ENCODE data around the gene ANXA8.

The ANXA8 gene

DNA sequence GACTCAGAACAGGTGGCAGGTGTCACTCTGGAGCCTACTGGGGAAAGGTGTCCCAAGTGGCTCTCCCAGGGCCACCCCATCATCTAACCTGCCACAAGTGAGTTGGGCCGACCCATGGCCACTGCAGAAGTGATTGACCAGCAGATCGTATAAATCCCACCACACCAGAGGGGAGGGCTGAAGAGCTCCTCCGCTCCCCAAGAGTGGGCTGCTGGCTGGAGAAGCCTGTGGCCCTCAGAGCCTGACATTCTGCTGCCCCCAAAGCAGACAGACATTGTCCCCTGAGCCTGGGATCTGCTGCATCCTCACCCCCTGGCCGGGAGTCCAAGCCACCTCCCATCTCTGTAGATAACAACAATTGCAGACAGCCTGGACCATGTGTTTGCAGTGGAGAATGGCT lies 36.7 kb downstream of the ANXA8 start:
- no peak for DNase-seq

DNA sequence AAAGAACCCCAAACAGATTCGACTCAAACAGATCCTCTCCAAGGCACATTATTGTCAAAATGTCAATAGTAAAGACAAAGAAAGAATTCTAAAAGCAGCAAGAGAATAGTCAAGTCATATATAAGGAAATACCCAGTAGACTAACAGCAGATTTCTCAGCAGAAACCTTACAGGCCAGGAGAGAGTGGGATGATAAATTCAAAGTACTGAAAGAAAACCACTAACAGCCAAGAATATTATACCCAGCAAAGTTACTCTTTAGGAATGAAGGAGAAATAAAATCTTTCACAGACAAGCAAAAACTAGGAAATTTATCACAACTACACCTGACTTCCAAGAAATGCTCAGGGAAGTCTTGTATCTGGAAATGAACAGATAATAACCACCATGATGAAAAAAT lies 38.2 kb downstream of the ANXA8 start:
- DNase-seq: no peak

DNA sequence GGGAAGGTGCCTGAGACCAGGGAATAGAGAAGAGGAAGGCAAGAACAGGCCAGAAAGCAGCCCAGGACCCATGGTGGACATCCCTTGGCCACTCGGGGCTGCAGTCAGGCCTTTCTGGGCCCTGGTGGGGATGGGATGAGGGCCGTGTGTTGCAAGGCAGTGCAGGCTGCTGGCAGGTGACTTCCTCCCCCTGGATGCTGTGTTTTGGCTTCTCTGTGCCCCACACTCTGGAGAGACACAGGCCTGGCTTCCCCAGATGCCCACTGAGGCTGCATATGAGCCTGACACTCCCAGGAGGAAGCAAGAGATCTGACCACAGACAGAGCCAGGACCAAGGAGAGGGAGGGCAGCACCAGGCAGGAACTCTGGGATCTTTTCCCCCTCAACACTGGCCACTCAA lies 39.9 kb downstream of the ANXA8 start:
- no peak for DNase-seq

DNA sequence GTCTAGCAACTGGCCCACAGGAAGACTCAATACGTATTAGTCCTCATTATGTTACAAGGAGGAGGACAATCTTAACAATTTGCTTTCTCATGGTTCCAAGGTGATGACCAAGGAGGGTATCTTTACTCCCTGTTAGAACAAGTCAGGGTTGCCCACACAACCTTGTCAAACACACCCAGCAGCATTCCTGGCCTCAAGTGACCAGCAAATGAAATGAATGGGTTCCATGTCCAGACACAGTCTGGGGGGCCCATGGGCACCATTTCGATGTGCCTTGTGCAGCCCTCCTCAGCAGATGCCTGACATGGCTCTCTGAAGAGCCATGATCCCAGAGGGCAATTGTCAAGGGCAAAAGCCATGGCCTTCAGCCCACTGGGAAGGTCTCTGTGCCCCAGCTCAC lies 40.8 kb downstream of the ANXA8 start:
- no peak for DNase-seq

DNA sequence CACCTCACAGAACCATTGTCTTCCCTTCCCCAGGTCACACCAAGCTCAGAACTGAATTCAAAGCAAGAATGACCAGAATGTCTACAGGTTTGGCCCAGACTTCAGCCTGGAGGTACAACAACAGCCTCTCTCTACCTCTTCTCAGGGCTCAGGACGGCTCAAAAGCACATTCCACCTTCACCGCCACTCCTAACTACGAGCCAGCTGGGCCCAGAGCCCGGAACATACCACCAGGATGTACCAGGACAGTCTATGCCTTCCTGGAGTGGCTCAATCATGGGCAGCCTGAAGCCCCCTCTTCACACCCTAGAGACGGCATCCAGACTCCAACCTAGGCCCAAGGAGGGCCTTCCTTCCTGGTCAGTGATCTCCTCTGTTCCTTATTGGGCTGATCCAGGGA lies 41.6 kb downstream of the ANXA8 start:
- DNase-seq: no peak

DNA sequence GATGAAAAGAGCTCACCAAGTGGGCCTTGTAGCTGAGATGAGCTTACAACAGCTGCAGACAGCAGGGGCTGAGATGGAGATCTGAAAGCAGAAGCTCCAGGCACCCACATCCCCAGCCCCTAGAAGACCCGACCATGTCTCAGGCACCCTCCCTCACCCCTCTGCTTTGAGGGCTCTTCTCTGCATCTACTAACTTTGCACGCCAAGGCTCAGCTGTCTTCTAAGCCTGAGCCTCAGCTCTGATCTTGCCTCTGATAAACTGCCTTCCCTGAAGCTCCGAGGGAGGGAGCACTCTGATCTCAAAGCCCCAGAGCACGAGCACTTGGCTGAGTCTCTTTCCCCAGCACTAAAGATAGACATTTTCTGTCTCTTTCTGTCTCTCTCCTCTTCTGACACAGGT lies 42.0 kb downstream of the ANXA8 start:
- no peak for DNase-seq

DNA sequence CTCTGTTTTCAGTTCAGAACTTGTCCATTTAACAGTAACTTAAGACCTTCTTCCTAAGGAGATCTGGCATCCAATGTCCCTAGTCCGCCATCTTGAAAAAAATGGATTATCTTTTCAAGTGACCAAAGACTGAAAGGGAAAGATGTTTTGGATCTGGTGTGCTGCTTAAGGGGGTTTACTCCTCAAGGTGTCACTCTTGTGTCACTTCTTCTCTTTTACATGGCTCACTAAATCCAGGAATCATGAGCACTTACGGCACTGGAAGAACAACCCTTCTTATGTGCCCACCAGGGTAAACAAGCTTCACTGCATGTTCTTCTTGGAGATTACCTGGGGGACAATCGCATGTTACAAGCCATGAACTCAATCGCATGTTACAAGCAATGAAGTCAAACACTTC lies 43.7 kb downstream of the ANXA8 start:
- DNase-seq: no peak

DNA sequence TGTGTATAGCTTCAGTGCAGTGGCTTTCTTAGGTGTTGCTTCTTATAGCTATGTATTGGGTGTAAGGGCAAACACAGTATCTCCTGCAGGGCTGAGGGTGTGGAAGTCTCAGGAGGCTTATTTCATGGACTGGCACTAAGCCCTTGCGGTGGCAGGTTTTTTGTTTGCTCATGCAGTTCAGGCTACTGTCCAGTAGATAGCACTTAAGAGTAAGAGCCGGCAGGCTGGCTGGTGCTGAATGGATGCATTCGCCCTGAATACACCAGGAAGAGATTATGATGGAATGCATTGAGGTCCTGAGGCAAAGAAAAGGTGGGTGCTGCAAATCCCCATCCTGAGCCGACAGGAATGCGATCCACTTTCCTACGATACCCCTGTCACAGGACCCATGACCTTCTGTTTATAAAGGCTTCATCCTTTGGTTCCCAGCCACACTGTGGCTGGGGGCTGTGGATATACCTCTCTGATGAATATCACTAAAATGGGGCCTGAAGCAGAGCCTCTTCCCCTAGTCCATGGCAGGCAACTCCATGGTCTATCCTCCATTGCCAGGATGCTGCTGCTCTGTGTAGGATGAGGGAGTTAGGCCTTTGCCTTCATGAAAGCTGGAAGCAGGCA lies 44.9 kb downstream of the ANXA8 start:
- DNase-seq: no peak

DNA sequence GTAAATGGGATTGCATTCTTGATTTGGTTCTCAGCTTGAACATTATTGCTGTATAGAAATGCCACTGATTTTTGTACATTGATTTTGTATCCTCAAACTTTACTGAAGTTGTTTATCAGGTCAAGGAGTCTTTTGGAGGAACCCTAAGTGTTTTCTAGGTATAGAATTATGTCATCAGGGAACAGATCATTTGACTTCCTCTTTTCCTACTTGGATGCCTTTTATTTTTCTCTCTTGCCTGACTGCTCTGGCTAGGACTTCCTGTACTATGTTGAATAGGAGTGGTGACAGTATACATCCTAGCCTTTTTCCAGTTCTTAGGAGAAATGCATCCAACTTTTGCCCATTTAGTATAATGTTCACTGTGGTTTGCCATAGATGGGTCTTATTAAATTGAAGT lies 48.8 kb downstream of the ANXA8 start:
- no peak for DNase-seq

DNA sequence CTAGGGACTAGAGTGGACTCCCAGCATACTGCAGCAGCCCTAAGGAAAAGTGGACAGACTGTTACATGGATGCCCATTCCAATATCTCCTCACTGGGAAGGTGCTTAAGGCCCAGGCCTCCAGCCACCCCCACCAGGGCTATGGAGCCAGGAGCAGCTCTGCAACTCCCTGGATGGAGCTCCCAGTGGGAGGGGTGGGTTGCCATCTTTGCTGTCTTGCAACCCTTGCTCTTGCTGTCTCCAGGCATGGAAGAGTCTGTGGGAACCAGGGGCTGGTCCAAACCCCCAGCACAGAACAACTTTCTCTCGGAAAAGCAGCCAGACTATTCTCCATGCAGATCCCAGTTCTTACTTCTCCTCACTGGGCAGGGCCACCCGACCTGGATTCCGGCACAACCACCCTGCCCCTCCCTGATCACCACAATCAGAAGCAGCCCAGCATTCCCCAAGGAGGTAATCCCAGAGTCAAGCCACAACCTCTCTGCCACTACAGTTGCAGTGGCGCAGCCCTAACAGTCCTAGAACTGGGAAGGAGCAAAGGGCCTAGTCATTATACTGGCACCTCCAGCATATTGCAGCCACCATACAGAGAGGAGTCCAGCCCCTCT lies 58.0 kb downstream of the ANXA8 start:
- DNase-seq: no peak

DNA sequence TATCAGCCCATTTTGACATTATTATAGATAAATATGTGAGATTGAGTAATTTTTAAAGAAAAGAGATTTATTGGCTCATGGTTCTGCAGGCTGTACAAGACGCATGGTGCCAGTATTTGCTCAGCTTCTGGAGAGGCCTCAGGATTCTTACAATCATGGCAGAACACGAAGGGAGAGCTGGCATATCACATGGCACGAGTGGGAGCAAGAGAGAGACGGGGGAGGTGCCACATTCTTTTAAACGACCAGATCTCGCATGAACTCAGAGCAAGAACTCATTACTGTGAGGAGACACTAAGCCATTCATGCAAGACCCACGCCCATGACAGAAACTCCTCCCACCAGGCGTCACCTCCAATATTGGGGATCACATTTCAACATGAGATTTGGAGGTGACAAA lies 59.7 kb downstream of the ANXA8 start:
- no peak for DNase-seq

DNA sequence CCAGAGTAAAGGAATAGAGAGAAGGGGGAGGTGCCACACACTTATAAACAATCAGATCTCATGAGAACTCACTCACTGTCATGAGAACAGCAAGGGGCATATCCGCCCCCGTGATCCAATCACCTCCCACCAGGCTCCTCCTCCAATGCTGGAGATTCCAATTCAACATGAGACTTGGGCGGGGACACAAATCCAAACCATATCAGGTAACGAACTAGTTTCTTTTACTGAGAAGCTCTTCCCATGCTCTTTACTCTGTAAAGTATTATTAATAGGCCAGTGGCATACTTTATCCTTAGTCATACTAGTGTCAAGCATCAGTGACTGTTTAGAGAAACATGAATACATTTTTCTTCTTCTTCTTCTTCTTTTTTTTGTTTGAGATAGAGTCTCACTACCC lies 60.4 kb downstream of the ANXA8 start:
- DNase-seq: no peak

DNA sequence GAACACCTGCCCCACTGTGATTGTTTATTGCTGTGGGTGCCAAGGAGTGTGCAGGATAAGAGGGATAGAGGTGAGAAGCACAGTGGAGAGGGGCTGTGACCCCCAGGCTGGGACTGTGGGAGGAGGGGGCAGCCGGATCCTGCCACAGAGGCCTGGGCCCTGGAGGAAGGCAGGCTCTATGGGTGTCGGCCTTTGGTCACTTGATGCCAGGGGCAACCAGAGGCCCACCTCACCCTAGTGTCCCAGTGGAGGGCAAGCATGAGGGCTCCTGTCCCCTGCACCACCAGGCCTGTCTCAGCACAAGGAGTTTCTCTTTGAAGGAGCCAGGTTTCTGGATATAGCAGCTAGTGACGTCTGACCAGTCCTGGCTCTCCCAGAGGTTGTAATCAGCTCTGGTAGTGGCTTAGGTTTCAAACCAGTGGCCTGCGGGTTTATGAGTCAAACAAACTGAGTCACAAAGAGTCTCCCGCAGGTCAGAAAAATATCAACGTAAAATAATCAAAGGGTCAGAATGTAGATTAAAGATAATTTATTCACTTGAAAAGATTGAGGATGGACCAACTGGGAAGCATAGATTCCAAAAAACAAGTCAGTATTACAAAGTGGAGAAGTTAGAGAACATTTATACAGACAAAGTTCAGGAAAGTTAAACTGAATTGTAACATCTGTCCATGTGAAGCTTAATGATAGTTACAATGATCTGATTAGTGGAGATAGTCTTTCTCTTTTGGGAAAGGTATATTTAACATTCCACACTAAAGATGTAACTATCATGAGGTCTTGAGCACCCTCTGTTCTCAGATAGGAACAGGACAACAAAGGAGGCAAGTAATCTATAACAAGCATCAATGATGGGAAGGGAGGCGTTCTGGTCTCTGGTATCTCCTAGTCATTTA lies 62.6 kb downstream of the ANXA8 start:
- DNase-seq: no peak

DNA sequence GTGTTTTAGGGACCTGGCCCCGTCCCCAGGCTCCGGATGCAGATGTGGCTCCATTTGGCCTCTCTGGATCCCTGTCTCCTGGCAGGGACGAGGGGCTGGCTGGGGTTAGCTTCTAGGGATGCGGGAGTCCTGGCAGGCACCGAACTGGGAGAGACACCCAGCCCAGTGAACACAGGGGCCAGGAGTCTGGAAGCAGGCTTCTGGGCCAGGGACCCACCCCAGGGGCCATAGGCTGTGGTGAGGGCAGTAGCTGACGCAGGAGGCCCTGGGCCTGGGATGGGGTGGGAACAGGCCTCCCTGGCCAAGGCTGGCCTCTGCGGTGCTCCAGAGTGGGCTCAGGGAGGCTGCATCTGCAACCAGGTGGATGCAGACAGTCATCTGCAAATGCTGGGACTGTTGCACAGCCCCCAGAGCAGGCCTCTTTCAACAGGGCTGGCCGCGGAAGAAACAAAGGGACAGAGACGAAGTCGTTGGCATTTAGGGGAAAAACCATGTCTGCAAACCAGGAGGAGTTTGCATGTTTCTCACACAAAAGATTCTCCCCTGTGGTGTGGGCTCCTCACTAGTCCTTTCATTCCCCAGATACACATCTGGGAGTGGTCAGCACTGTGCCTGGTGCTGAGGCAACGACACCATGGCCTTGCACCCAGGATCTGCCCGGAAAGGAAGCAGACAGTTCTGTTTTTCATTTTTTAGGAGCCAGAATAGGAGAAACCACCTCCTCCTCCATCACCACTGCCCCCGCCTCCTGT lies 63.4 kb downstream of the ANXA8 start:
- DNase-seq: no peak

DNA sequence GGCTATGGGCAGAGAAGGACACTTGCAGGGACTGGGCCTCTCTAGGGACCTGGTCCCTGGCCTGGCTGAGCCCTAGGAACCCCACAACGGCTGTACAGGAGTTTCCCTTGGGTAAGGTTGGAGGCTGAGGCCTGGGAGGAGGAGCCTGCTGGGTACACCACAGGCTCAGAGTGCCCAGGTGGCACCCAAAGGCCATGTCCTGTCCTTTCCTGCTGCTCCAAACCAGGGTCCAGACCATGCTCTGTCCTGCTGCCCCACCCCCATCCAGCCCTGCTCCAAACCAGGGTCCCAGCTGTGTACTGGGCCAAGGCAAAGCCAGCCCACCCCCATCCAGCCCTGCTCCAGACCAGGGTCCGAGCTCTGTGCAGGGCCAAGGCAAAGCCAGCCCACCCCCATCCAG lies 64.5 kb downstream of the ANXA8 start:
- no peak for DNase-seq

DNA sequence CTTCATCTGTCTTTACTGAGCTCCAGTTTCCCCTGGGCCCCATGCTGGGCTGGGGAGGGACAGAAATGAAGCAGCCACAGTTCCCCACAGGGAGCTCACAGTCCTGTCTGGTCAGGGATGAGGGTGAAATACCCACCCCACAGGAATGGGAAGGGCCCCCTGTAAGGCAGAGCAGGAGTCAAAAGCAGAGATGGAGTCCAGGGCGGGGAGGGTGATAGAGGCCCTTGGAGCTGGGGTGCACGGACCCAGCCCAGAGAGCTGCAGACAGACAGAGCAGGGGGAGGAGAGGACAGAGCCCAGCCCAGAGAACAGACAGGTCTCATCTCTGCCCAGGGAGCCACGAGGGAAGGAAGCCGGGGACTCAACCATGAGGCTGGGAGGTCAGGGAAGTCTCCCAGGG lies 64.9 kb downstream of the ANXA8 start:
- no peak for DNase-seq

DNA sequence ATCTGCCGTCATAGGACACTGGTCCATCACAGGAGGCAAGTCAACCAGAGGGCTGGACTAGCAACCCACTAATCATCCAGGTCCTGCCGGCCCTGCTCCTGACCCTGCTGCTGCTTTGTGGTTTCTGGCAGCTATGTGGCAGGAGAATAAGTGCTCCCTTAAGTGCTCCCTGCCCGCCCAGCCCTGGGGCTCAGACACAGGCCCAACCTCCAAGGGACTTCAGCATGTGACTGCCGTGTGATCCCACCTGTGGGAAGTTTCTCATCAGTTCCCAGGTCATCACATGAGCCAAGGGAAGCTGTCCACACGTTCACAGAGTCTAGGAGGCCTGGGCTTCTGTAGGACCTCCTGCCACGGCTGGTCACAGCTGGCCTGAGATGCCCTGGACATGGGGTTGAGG lies 65.6 kb downstream of the ANXA8 start:
- no peak for DNase-seq

Data from cerebellar nuclear complex (tissue), 1 donor.